T-helper 17 cell (primary cell): Measurements from ENCODE around the gene SLC7A9. TPM values are rescaled to one million over a fixed set of nuclear protein-coding genes. Genes with fewer than 3 reads are reported as not detected.
"Not testable (repeated sequence)": the region's sequence is repeated elsewhere in the genome, so short reads cannot be mapped to it uniquely, and the experiment has no call there.

Experiments
- ATAC-seq: fragments of 150-1000 bp; cut with Tn5 transposase; 2 replicates; pipeline ENCODE4 v1.10.0; 2021; ENCODE audit warnings: mild to moderate bottlenecking, moderate library complexity
- DNase-seq, 3 donors: peaks; one replicate each; pipeline versions ENCODE4 v3.0.0 to v3.0.0-alpha.2; 2020 to 2021
- H3K9me3 ChIP-seq: one replicate; pipeline ENCODE4 v1.7.0; 2013; ENCODE audit warnings: low read length, mild to moderate bottlenecking; ENCODE audit not compliant: control insufficient read depth, poor library complexity, severe bottlenecking
- H3K27ac Mint-ChIP-seq: one replicate; pipeline ENCODE4 v1.8.0; 2022; ENCODE audit warnings: mild to moderate bottlenecking, moderate library complexity, mixed read lengths
- H3K27me3 Mint-ChIP-seq: one replicate; pipeline ENCODE4 v1.8.0; 2022; ENCODE audit warnings: mixed read lengths
- H3K36me3 Mint-ChIP-seq: one replicate; pipeline ENCODE4 v1.8.0; 2022; ENCODE audit warnings: low read depth, mixed read lengths
- H3K4me1 Mint-ChIP-seq: one replicate; pipeline ENCODE4 v1.8.0; 2022; ENCODE audit warnings: mild to moderate bottlenecking, mixed read lengths
- H3K4me3 Mint-ChIP-seq: one replicate; pipeline ENCODE4 v1.8.0; 2022; ENCODE audit warnings: mild to moderate bottlenecking, moderate library complexity, mixed read lengths
- total RNA-seq, 4 donors: library from RNA in 2 of 4; stranded (reverse) in 2 of 4; gene quantifications; one replicate each; pipeline ENCODE4 v1.2.3 and lab custom pipeline; 2022 to 2026

The SLC7A9 gene
- total RNA-seq, 2 donors from 2014 or later, result 0.30 TPM; not detected in 1

- no peak overlapping the region for H3K27ac Mint-ChIP-seq
- H3K27me3 Mint-ChIP-seq, result no peaks in the 10 kb centered on the region
These were observed 2.9 kb downstream of the SLC7A9 start for GRCh38 chr19:32866564-32867265.

GRCh38 chr19:32866061-32866460 is 3.5 kb downstream of the SLC7A9 start:
- no peaks in the 10 kb centered on the region for H3K4me1 Mint-ChIP-seq
- H3K9me3 ChIP-seq, result no peaks in the 10 kb centered on the region
- no peak overlapping the region for H3K27ac Mint-ChIP-seq
- DNase-seq, result no peak
- no peak overlapping the region for H3K4me3 Mint-ChIP-seq
- no peak for ATAC-seq
- H3K27me3 Mint-ChIP-seq, result no peaks in the 10 kb centered on the region
- H3K36me3 Mint-ChIP-seq, result no peaks in the 10 kb centered on the region

More at GRCh38 chr19:32866564-32867265, 2.9 kb downstream of the SLC7A9 start:
- Mint-ChIP-seq H3K4me3 (no peak overlapping the region), H3K4me1 (no peaks in the 10 kb centered on the region), H3K36me3 (no peaks in the 10 kb centered on the region)
- DNase-seq (no peak), ATAC-seq (no peak)
- H3K9me3 ChIP-seq, result no peaks in the 10 kb centered on the region

GRCh38 chr19:32865326-32865725 is 4.2 kb downstream of the SLC7A9 start:
- H3K4me3 Mint-ChIP-seq, result no peak overlapping the region
- H3K27ac Mint-ChIP-seq, result no peak overlapping the region
- DNase-seq, result no peak
- no peaks in the 10 kb centered on the region for H3K4me1 Mint-ChIP-seq
- H3K36me3 Mint-ChIP-seq, result no peaks in the 10 kb centered on the region
- no peaks in the 10 kb centered on the region for H3K9me3 ChIP-seq
- no peaks in the 10 kb centered on the region for H3K27me3 Mint-ChIP-seq
- no peak for ATAC-seq

GRCh38 chr19:32864318-32865007 is 5.1 kb downstream of the SLC7A9 start:
- no peak for ATAC-seq

GRCh38 chr19:32863841-32864240 is 5.7 kb downstream of the SLC7A9 start:
- no peaks in the 10 kb centered on the region for H3K9me3 ChIP-seq
- no peaks in the 10 kb centered on the region for H3K27me3 Mint-ChIP-seq
- peaks cover 2% of the 10 kb centered on the region for H3K4me1 Mint-ChIP-seq
- no peak for ATAC-seq
- no peaks in the 10 kb centered on the region for H3K36me3 Mint-ChIP-seq
- H3K4me3 Mint-ChIP-seq, result no peak overlapping the region
- DNase-seq, result no peak
- H3K27ac Mint-ChIP-seq, result no peak overlapping the region

More at GRCh38 chr19:32864318-32865007, 5.1 kb downstream of the SLC7A9 start:
- Mint-ChIP-seq H3K4me1 (peaks cover 2% of the 10 kb centered on the region), H3K27ac (no peak overlapping the region), H3K4me3 (no peak overlapping the region), H3K27me3 (no peaks in the 10 kb centered on the region), H3K36me3 (no peaks in the 10 kb centered on the region)
- no peaks in the 10 kb centered on the region for H3K9me3 ChIP-seq
- DNase-seq, result no peak

- H3K27me3 Mint-ChIP-seq, result no peaks in the 10 kb centered on the region
These were observed 6.3 kb downstream of the SLC7A9 start for GRCh38 chr19:32863301-32863700.

GRCh38 chr19:32862741-32863140 is 6.8 kb downstream of the SLC7A9 start:
- Mint-ChIP-seq H3K36me3 (no peaks in the 10 kb centered on the region), H3K4me1 (peaks cover 2% of the 10 kb centered on the region), H3K27me3 (no peaks in the 10 kb centered on the region), H3K4me3 (no peak overlapping the region), H3K27ac (no peak overlapping the region)
- no peak for DNase-seq
- no peaks in the 10 kb centered on the region for H3K9me3 ChIP-seq
- ATAC-seq, result no peak

More at GRCh38 chr19:32863301-32863700, 6.3 kb downstream of the SLC7A9 start:
- ATAC-seq (no peak), DNase-seq (no peak)
- Mint-ChIP-seq H3K36me3 (no peaks in the 10 kb centered on the region), H3K4me3 (no peak overlapping the region), H3K27ac (no peak overlapping the region), H3K4me1 (peaks cover 2% of the 10 kb centered on the region)
- H3K9me3 ChIP-seq, result no peaks in the 10 kb centered on the region

GRCh38 chr19:32862173-32862572 is 7.4 kb downstream of the SLC7A9 start:
- DNase-seq (no peak), ATAC-seq (no peak)
- no peaks in the 10 kb centered on the region for H3K9me3 ChIP-seq
- Mint-ChIP-seq H3K4me1 (peaks cover 2% of the 10 kb centered on the region), H3K36me3 (no peaks in the 10 kb centered on the region), H3K4me3 (no peak overlapping the region), H3K27ac (no peak overlapping the region), H3K27me3 (no peaks in the 10 kb centered on the region)

- DNase-seq, result no peak
- H3K27me3 Mint-ChIP-seq, result no peaks in the 10 kb centered on the region
- H3K9me3 ChIP-seq, result no peaks in the 10 kb centered on the region
- H3K4me1 Mint-ChIP-seq, result peaks cover 2% of the 10 kb centered on the region
- H3K4me3 Mint-ChIP-seq, result no peak overlapping the region
- no peaks in the 10 kb centered on the region for H3K36me3 Mint-ChIP-seq
- H3K27ac Mint-ChIP-seq, result no peak overlapping the region
- ATAC-seq, result no peak
These were observed 8.0 kb downstream of the SLC7A9 start for GRCh38 chr19:32861596-32861995.

GRCh38 chr19:32859591-32859990 is 10.0 kb downstream of the SLC7A9 start:
- H3K27me3 Mint-ChIP-seq, result no peaks in the 10 kb centered on the region
- H3K4me3 Mint-ChIP-seq, result no peak overlapping the region
- no peaks in the 10 kb centered on the region for H3K36me3 Mint-ChIP-seq
- no peak for DNase-seq
- no peak overlapping the region for H3K27ac Mint-ChIP-seq
- H3K4me1 Mint-ChIP-seq, result peaks cover 5% of the 10 kb centered on the region
- no peaks in the 10 kb centered on the region for H3K9me3 ChIP-seq
- no peak for ATAC-seq

GRCh38 chr19:32858559-32858958 is 11.0 kb downstream of the SLC7A9 start:
- Mint-ChIP-seq H3K36me3 (no peaks in the 10 kb centered on the region), H3K4me1 (peaks cover 5% of the 10 kb centered on the region), H3K27me3 (no peaks in the 10 kb centered on the region), H3K4me3 (no peak overlapping the region), H3K27ac (no peak overlapping the region)
- DNase-seq, result no peak
- no peak for ATAC-seq
- no peaks in the 10 kb centered on the region for H3K9me3 ChIP-seq

GRCh38 chr19:32858155-32858554 is 11.4 kb downstream of the SLC7A9 start:
- Mint-ChIP-seq H3K4me1 (peaks cover 5% of the 10 kb centered on the region), H3K36me3 (no peaks in the 10 kb centered on the region), H3K27me3 (no peaks in the 10 kb centered on the region), H3K27ac (no peak overlapping the region), H3K4me3 (no peak overlapping the region)
- ATAC-seq (no peak), DNase-seq (no peak)
- H3K9me3 ChIP-seq, result no peaks in the 10 kb centered on the region

- H3K9me3 ChIP-seq, result no peaks in the 10 kb centered on the region
- DNase-seq (no peak), ATAC-seq (no peak)
- Mint-ChIP-seq H3K4me3 (no peak overlapping the region), H3K36me3 (no peaks in the 10 kb centered on the region), H3K27ac (no peak overlapping the region), H3K27me3 (no peaks in the 10 kb centered on the region), H3K4me1 (peaks cover 5% of the 10 kb centered on the region)
These were observed 12.0 kb downstream of the SLC7A9 start for GRCh38 chr19:32857584-32857983.

GRCh38 chr19:32856818-32857217 is 12.7 kb downstream of the SLC7A9 start:
- H3K4me1 Mint-ChIP-seq, H3K4me3 Mint-ChIP-seq, ATAC-seq, H3K36me3 Mint-ChIP-seq, H3K9me3 ChIP-seq, H3K27ac Mint-ChIP-seq, H3K27me3 Mint-ChIP-seq, DNase-seq: not testable (repeated sequence)
